Calu3 (cell line): ENCODE measurements around the gene DDX19B. TPM values are rescaled to one million over a fixed set of nuclear protein-coding genes. Genes with fewer than 3 reads are reported as not detected.
A peak's percentile ranks its signal among the peaks of the same experiment; 100 is the strongest.

Experiments used
- BruUV-seq: library from RNA; stranded (reverse); fragments of 400-500 nt; replicated peaks from 2 replicates; lab custom pipeline; 2021; lab: Mats Ljungman, UMichigan
- CTCF ChIA-PET: fragments of 300-600 bp; sonication (Branson Sonifier 250); formaldehyde crosslinking; loops from one replicate; lab custom pipeline; 2022; ENCODE audit warnings: antibody characterized with exemption; lab: Charles Lee
- DNase-seq: peaks from one replicate; pipeline ENCODE4 v3.0.0; 2022
- H3K27ac Mint-ChIP-seq: one replicate; pipeline ENCODE4 v1.8.0; 2022; ENCODE audit warnings: mixed read lengths; ENCODE audit not compliant: unreplicated experiment
- H3K27me3 Mint-ChIP-seq: one replicate; pipeline ENCODE4 v1.8.0; 2022; ENCODE audit warnings: mixed read lengths; ENCODE audit not compliant: unreplicated experiment
- H3K36me3 Mint-ChIP-seq: one replicate; pipeline ENCODE4 v1.8.0; 2022; ENCODE audit warnings: mild to moderate bottlenecking, moderate library complexity, mixed read lengths; ENCODE audit not compliant: insufficient read depth, unreplicated experiment
- H3K4me1 Mint-ChIP-seq: one replicate; pipeline ENCODE4 v1.8.0; 2022; ENCODE audit warnings: mild to moderate bottlenecking, low read depth, mixed read lengths; ENCODE audit not compliant: unreplicated experiment
- H3K4me3 Mint-ChIP-seq: one replicate; pipeline ENCODE4 v1.8.0; 2022; ENCODE audit warnings: mild to moderate bottlenecking, low read depth, moderate library complexity, mixed read lengths; ENCODE audit not compliant: unreplicated experiment
- H3K9me3 Mint-ChIP-seq: one replicate; pipeline ENCODE4 v1.8.0; 2022; ENCODE audit warnings: low read depth, mixed read lengths; ENCODE audit not compliant: unreplicated experiment
- intact Hi-C: fragments of 100-400 bp; cut with micrococcal nuclease; formaldehyde crosslinking; loops from one replicate; pipeline ENCODE4 v1.10.0; 2022; ENCODE audit not compliant: unreplicated experiment
- total RNA-seq: library from RNA; stranded (reverse); gene quantifications from 2 replicates; pipeline ENCODE4 v1.2.3, GENCODE V29; 2022
- TF ChIP-seq, protein P1 (sequence below): fragments of 200-600 bp; IDR thresholded peaks from one replicate; pipeline ENCODE4 v1.8.0; 2022; ENCODE audit warnings: antibody characterized with exemption; ENCODE audit not compliant: unreplicated experiment

The DDX19B gene
- total RNA-seq, 1 experiment from 2014 or later = 45.2 TPM

DNA sequence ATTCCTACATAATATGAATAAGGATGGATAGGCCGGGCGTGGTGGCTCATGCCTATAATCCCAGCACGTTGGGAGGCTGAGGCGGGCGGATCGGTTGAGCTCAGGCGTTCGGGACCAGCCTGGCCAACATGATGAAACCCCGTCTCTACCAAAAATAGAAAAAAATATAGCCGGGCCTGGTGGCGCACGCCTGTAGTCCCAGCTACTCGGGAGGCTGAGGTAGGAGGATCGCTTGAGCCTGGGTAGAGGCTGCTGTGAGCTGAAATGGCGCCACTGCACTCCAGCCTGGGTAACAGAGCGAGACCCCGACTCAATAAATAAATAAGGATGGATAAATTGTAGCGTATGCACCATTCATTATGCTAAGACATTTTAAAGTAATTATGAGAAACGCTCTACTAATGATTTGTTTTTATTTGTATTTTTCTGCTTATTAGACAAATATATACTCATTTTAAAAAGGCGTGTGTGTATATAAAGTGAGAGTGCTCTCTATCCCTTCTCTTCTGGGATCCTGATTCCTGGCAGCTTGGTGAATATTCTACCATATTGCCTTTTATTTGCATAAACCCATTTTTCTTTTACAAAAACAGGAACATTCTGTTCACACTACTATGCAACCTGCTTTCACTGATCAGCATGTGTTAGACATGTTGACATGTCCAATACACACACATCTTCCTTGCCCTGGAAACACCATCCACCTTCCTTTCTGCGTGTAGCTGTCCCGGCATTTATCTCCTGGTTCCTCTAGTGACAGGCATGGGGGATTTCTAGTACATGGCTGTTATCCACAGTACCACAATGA, 74.1 kb downstream of the DDX19B start:
- TF ChIP-seq, protein P1, sequence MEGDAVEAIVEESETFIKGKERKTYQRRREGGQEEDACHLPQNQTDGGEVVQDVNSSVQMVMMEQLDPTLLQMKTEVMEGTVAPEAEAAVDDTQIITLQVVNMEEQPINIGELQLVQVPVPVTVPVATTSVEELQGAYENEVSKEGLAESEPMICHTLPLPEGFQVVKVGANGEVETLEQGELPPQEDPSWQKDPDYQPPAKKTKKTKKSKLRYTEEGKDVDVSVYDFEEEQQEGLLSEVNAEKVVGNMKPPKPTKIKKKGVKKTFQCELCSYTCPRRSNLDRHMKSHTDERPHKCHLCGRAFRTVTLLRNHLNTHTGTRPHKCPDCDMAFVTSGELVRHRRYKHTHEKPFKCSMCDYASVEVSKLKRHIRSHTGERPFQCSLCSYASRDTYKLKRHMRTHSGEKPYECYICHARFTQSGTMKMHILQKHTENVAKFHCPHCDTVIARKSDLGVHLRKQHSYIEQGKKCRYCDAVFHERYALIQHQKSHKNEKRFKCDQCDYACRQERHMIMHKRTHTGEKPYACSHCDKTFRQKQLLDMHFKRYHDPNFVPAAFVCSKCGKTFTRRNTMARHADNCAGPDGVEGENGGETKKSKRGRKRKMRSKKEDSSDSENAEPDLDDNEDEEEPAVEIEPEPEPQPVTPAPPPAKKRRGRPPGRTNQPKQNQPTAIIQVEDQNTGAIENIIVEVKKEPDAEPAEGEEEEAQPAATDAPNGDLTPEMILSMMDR = no peak
- H3K4me3 Mint-ChIP-seq = no peak overlapping the region
- no peaks in the 10 kb centered on the region for H3K9me3 Mint-ChIP-seq
- intact Hi-C loops = loop anchor here (5.0 kb wide), 1 partner anchor 279 kb away; no protein-coding TSS in a partner anchor
- CTCF ChIA-PET = interaction anchor here (0.6 to 1.4 kb wide), 3 partner anchors 8 to 112 kb away, joined by 4 to 5 read pairs (median 4); no protein-coding TSS in a partner anchor
- no peak for DNase-seq
- no peaks in the 10 kb centered on the region for H3K4me1 Mint-ChIP-seq
- H3K27ac Mint-ChIP-seq = no peak overlapping the region
- H3K36me3 Mint-ChIP-seq = peaks cover 93% of the 10 kb centered on the region
- no peaks in the 10 kb centered on the region for H3K27me3 Mint-ChIP-seq
- TSS peak; percentile 66 for BruUV-seq

DNA sequence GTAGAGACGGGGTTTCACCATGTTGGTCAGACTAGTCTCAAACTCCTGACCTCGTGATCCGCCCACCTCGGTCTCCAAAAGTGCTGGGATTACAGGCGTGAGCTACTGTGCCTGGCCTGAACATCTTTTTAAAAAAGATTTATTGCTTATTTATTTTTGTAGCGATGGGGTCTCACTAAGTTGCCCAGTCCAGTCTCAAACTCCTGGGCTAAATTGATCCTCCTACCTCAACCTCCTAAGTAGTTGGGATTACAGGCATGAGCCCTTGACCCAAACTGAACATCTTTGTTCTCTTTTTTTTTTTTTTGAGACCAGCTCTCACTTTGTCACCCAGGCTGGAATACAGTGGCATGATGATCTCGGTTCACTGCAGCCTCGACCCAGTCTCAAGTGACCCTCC, 75.2 kb downstream of the DDX19B start:
- TF ChIP-seq, protein P1 = no peak
- no peak for DNase-seq
- Mint-ChIP-seq H3K9me3 (no peaks in the 10 kb centered on the region), H3K27ac (peak overlapping the region; percentile 28), H3K4me3 (no peak overlapping the region), H3K4me1 (no peaks in the 10 kb centered on the region), H3K36me3 (peaks cover 93% of the 10 kb centered on the region), H3K27me3 (no peaks in the 10 kb centered on the region)
- CTCF ChIA-PET = interaction anchor here (0.6 kb wide), 2 partner anchors 9 to 111 kb away, joined by 4 read pairs; no protein-coding TSS in a partner anchor
- intact Hi-C loops = loop anchor here (5.0 kb wide), 1 partner anchor 278 kb away; no protein-coding TSS in a partner anchor
- BruUV-seq = no TSS peak

DNA sequence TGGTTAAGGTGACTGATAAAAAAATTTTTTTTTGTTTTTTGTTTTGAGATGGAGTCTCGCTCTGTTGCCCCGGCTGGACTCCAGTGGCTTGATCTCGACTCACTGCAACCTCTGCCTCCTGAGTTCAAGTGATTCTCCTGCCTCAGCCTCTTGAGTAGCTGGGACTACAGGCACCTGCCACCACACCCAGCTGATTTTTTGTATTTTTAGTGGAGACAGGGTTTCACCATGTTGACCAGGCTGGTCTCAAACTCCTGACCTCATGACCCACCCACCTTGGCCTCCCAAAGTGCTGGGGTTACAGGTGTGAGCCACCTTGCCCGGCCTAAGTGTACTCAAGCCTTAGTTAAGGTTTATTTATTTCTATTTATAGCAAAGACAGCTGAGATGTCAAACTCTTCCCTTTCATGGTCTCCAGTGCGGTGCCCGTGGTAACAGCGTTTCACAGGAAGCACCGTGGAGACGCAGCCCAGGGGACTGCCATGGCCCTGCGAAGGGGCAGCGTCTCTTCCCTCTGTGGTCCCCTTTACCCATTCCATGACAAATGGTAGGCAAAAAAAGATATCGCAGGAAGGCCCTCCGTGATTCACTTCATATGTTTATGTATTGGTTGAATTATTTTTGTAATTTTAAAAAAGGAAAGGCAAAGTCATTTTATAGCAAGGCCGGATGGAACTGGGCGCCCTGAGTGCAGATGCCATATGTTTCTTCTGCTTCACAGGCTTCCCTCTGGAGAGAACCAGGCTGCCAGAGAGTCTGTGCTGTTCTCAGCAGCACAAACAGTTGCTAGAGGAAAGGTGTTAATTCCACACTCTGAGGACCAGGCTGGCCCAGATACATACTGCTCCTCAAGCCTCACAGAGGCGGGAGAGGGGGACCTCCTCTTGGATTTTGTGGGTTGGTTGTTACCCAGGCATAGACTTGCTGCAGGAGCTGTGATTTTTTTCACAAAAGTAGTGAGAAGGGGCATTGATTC, 76.9 kb downstream of the DDX19B start:
- intact Hi-C loops = no loop called here
- CTCF ChIA-PET = interaction anchor here (0.6 kb wide), 1 partner anchor 154 kb away, joined by 3 read pairs; no protein-coding TSS in a partner anchor
- TF ChIP-seq, protein P1 = no peak
- DNase-seq = no peak
- no TSS peak for BruUV-seq
- H3K27me3 Mint-ChIP-seq = no peaks in the 10 kb centered on the region
- H3K4me3 Mint-ChIP-seq = no peak overlapping the region
- H3K27ac Mint-ChIP-seq = no peak overlapping the region
- peaks cover 93% of the 10 kb centered on the region for H3K36me3 Mint-ChIP-seq
- H3K9me3 Mint-ChIP-seq = no peaks in the 10 kb centered on the region
- no peaks in the 10 kb centered on the region for H3K4me1 Mint-ChIP-seq

DNA sequence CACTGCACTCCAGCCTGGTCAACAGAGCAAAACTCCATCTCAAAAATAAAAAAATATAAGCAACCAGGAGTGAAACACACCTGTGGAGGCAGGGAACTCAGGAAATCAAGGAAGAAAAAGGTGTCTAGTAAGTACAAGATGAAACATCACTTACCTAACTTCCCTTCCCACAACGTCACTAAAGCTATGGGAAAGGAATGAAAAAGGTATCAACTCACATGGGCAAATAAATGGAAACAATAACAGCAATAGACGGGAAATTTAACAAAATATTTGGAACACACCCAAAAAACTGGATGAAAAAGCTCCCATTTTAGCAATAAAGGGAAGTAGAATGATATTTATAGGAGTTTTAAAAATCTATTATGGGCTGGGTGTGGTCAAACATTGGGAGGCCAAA, 78.8 kb downstream of the DDX19B start:
- H3K27me3 Mint-ChIP-seq = no peaks in the 10 kb centered on the region
- CTCF ChIA-PET = no interaction called here
- no peaks in the 10 kb centered on the region for H3K9me3 Mint-ChIP-seq
- no peaks in the 10 kb centered on the region for H3K4me1 Mint-ChIP-seq
- no TSS peak for BruUV-seq
- H3K27ac Mint-ChIP-seq = peak overlapping the region; percentile 41
- TF ChIP-seq, protein P1 = no peak
- H3K36me3 Mint-ChIP-seq = peaks cover 94% of the 10 kb centered on the region
- H3K4me3 Mint-ChIP-seq = no peak overlapping the region
- no peak for DNase-seq
- intact Hi-C loops = no loop called here
